ENCODE measurements around the gene SIGLEC15.
"Not testable (repeated sequence)": the region's sequence is repeated elsewhere in the genome, so short reads cannot be mapped to it uniquely, and the experiment has no call there.

The SIGLEC15 gene

GRCh38 chr18:45792506-45793263 lies 32.8 kb upstream of the SIGLEC15 start:
- H3K27ac ChIP-seq (ENCODE audit: low read depth in 2 of 2, low read length in 2 of 2) = no peak overlapping the region
- no peaks in the 10 kb centered on the region for H3K27me3 ChIP-seq (ENCODE audit: control insufficient read depth in 2 of 2, insufficient read depth in 2 of 2, low read length in 2 of 2)
- H3K4me1 ChIP-seq (ENCODE audit: control insufficient read depth in 2 of 2, insufficient read depth in 2 of 2, low read length in 2 of 2) = no peaks in the 10 kb centered on the region
- no peak overlapping the region for H3K9ac ChIP-seq (ENCODE audit: low read depth in 1 of 2, low read length in 2 of 2)
- H3K9me3 ChIP-seq (ENCODE audit: control insufficient read depth in 2 of 2, low read length in 2 of 2) = no peaks in the 10 kb centered on the region
- H3K4me3 ChIP-seq (ENCODE audit: low read length in 2 of 2) = no peak overlapping the region
- H3K36me3 ChIP-seq (ENCODE audit: control insufficient read depth in 2 of 2, insufficient read depth in 2 of 2, low read length in 2 of 2) = no peaks in the 10 kb centered on the region

GRCh38 chr18:45793264-45793965 lies 32.1 kb upstream of the SIGLEC15 start:
- no peaks in the 10 kb centered on the region for H3K27me3 ChIP-seq (ENCODE audit: control insufficient read depth in 2 of 2, insufficient read depth in 2 of 2, low read length in 2 of 2)
- H3K4me1 ChIP-seq (ENCODE audit: control insufficient read depth in 2 of 2, insufficient read depth in 2 of 2, low read length in 2 of 2) = no peaks in the 10 kb centered on the region
- no peak overlapping the region for H3K27ac ChIP-seq (ENCODE audit: low read depth in 2 of 2, low read length in 2 of 2)

GRCh38 chr18:45801416-45802004 lies 24.0 kb upstream of the SIGLEC15 start:
- Histone ChIP-seq H3K27me3 (ENCODE audit: control insufficient read depth in 2 of 2, insufficient read depth in 2 of 2, low read length in 2 of 2) (no peaks in the 10 kb centered on the region), H3K9me3 (ENCODE audit: control insufficient read depth in 2 of 2, low read length in 2 of 2) (no peaks in the 10 kb centered on the region), H3K27ac (ENCODE audit: low read depth in 2 of 2, low read length in 2 of 2) (no peak overlapping the region)

More at GRCh38 chr18:45793264-45793965, 32.1 kb upstream of the SIGLEC15 start:
- no peaks in the 10 kb centered on the region for H3K36me3 ChIP-seq (ENCODE audit: control insufficient read depth in 2 of 2, insufficient read depth in 2 of 2, low read length in 2 of 2)
- H3K9me3 ChIP-seq (ENCODE audit: control insufficient read depth in 2 of 2, low read length in 2 of 2) = no peaks in the 10 kb centered on the region
- no peak overlapping the region for H3K9ac ChIP-seq (ENCODE audit: low read depth in 1 of 2, low read length in 2 of 2)
- H3K4me3 ChIP-seq (ENCODE audit: low read length in 2 of 2) = no peak overlapping the region

GRCh38 chr18:45802814-45803492 lies 22.5 kb upstream of the SIGLEC15 start:
- H3K27me3 ChIP-seq (ENCODE audit: control insufficient read depth in 2 of 2, insufficient read depth in 2 of 2, low read length in 2 of 2) = no peaks in the 10 kb centered on the region
- H3K36me3 ChIP-seq (ENCODE audit: control insufficient read depth in 2 of 2, insufficient read depth in 2 of 2, low read length in 2 of 2) = no peaks in the 10 kb centered on the region
- no peak overlapping the region for H3K9ac ChIP-seq (ENCODE audit: low read depth in 1 of 2, low read length in 2 of 2)
- no peak overlapping the region for H3K4me3 ChIP-seq (ENCODE audit: low read length in 2 of 2)
- H3K4me1 ChIP-seq (ENCODE audit: control insufficient read depth in 2 of 2, insufficient read depth in 2 of 2, low read length in 2 of 2) = no peaks in the 10 kb centered on the region
- H3K27ac ChIP-seq (ENCODE audit: low read depth in 2 of 2, low read length in 2 of 2) = peak overlapping the region in 1 of 2 donors; percentile 45
- no peaks in the 10 kb centered on the region for H3K9me3 ChIP-seq (ENCODE audit: control insufficient read depth in 2 of 2, low read length in 2 of 2)

More at GRCh38 chr18:45801416-45802004, 24.0 kb upstream of the SIGLEC15 start:
- no peaks in the 10 kb centered on the region for H3K36me3 ChIP-seq (ENCODE audit: control insufficient read depth in 2 of 2, insufficient read depth in 2 of 2, low read length in 2 of 2)
- H3K4me1 ChIP-seq (ENCODE audit: control insufficient read depth in 2 of 2, insufficient read depth in 2 of 2, low read length in 2 of 2) = no peaks in the 10 kb centered on the region
- no peak overlapping the region for H3K9ac ChIP-seq (ENCODE audit: low read depth in 1 of 2, low read length in 2 of 2)
- no peak overlapping the region for H3K4me3 ChIP-seq (ENCODE audit: low read length in 2 of 2)

- Histone ChIP-seq H3K27ac (ENCODE audit: low read depth in 2 of 2, low read length in 2 of 2) (no peak overlapping the region), H3K9ac (ENCODE audit: low read depth in 1 of 2, low read length in 2 of 2) (no peak overlapping the region), H3K4me3 (ENCODE audit: low read length in 2 of 2) (no peak overlapping the region), H3K27me3 (ENCODE audit: control insufficient read depth in 2 of 2, insufficient read depth in 2 of 2, low read length in 2 of 2) (no peaks in the 10 kb centered on the region), H3K4me1 (ENCODE audit: control insufficient read depth in 2 of 2, insufficient read depth in 2 of 2, low read length in 2 of 2) (no peaks in the 10 kb centered on the region), H3K36me3 (ENCODE audit: control insufficient read depth in 2 of 2, insufficient read depth in 2 of 2, low read length in 2 of 2) (no peaks in the 10 kb centered on the region), H3K9me3 (ENCODE audit: control insufficient read depth in 2 of 2, low read length in 2 of 2) (no peaks in the 10 kb centered on the region)
Observed at GRCh38 chr18:45805551-45805950, 19.9 kb upstream of the SIGLEC15 start.

- Histone ChIP-seq H3K36me3 (ENCODE audit: control insufficient read depth in 2 of 2, insufficient read depth in 2 of 2, low read length in 2 of 2) (no peaks in the 10 kb centered on the region), H3K9me3 (ENCODE audit: control insufficient read depth in 2 of 2, low read length in 2 of 2) (no peaks in the 10 kb centered on the region), H3K4me1 (ENCODE audit: control insufficient read depth in 2 of 2, insufficient read depth in 2 of 2, low read length in 2 of 2) (no peaks in the 10 kb centered on the region), H3K4me3 (ENCODE audit: low read length in 2 of 2) (no peak overlapping the region), H3K27me3 (ENCODE audit: control insufficient read depth in 2 of 2, insufficient read depth in 2 of 2, low read length in 2 of 2) (no peaks in the 10 kb centered on the region), H3K9ac (ENCODE audit: low read depth in 1 of 2, low read length in 2 of 2) (no peak overlapping the region), H3K27ac (ENCODE audit: low read depth in 2 of 2, low read length in 2 of 2) (no peak overlapping the region)
Observed at GRCh38 chr18:45806226-45806625, 19.2 kb upstream of the SIGLEC15 start.

- not testable (repeated sequence) for H3K36me3 ChIP-seq (ENCODE audit: control insufficient read depth in 2 of 2, insufficient read depth in 2 of 2, low read length in 2 of 2); H3K27me3 ChIP-seq (ENCODE audit: control insufficient read depth in 2 of 2, insufficient read depth in 2 of 2, low read length in 2 of 2); H3K4me3 ChIP-seq (ENCODE audit: low read length in 2 of 2); H3K9me3 ChIP-seq (ENCODE audit: control insufficient read depth in 2 of 2, low read length in 2 of 2); H3K4me1 ChIP-seq (ENCODE audit: control insufficient read depth in 2 of 2, insufficient read depth in 2 of 2, low read length in 2 of 2); H3K27ac ChIP-seq (ENCODE audit: low read depth in 2 of 2, low read length in 2 of 2); H3K9ac ChIP-seq (ENCODE audit: low read depth in 1 of 2, low read length in 2 of 2)
Observed at GRCh38 chr18:45807144-45807543, 18.3 kb upstream of the SIGLEC15 start.

- H3K27ac ChIP-seq (ENCODE audit: low read depth in 2 of 2, low read length in 2 of 2); H3K36me3 ChIP-seq (ENCODE audit: control insufficient read depth in 2 of 2, insufficient read depth in 2 of 2, low read length in 2 of 2); H3K4me3 ChIP-seq (ENCODE audit: low read length in 2 of 2); H3K9ac ChIP-seq (ENCODE audit: low read depth in 1 of 2, low read length in 2 of 2); H3K9me3 ChIP-seq (ENCODE audit: control insufficient read depth in 2 of 2, low read length in 2 of 2); H3K27me3 ChIP-seq (ENCODE audit: control insufficient read depth in 2 of 2, insufficient read depth in 2 of 2, low read length in 2 of 2); H3K4me1 ChIP-seq (ENCODE audit: control insufficient read depth in 2 of 2, insufficient read depth in 2 of 2, low read length in 2 of 2): not testable (repeated sequence)
Observed at GRCh38 chr18:45814733-45815132, 10.7 kb upstream of the SIGLEC15 start.

GRCh38 chr18:45817543-45817942 lies 7.9 kb upstream of the SIGLEC15 start:
- no peaks in the 10 kb centered on the region for H3K4me1 ChIP-seq (ENCODE audit: control insufficient read depth in 2 of 2, insufficient read depth in 2 of 2, low read length in 2 of 2)

GRCh38 chr18:45818765-45819164 lies 6.7 kb upstream of the SIGLEC15 start:
- not testable (repeated sequence) for H3K27me3 ChIP-seq (ENCODE audit: control insufficient read depth in 2 of 2, insufficient read depth in 2 of 2, low read length in 2 of 2); H3K9me3 ChIP-seq (ENCODE audit: control insufficient read depth in 2 of 2, low read length in 2 of 2); H3K4me3 ChIP-seq (ENCODE audit: low read length in 2 of 2); H3K27ac ChIP-seq (ENCODE audit: low read depth in 2 of 2, low read length in 2 of 2); H3K4me1 ChIP-seq (ENCODE audit: control insufficient read depth in 2 of 2, insufficient read depth in 2 of 2, low read length in 2 of 2); H3K36me3 ChIP-seq (ENCODE audit: control insufficient read depth in 2 of 2, insufficient read depth in 2 of 2, low read length in 2 of 2); H3K9ac ChIP-seq (ENCODE audit: low read depth in 1 of 2, low read length in 2 of 2)

More at GRCh38 chr18:45817543-45817942, 7.9 kb upstream of the SIGLEC15 start:
- no peaks in the 10 kb centered on the region for H3K9me3 ChIP-seq (ENCODE audit: control insufficient read depth in 2 of 2, low read length in 2 of 2)
- H3K36me3 ChIP-seq (ENCODE audit: control insufficient read depth in 2 of 2, insufficient read depth in 2 of 2, low read length in 2 of 2) = no peaks in the 10 kb centered on the region
- no peaks in the 10 kb centered on the region for H3K27me3 ChIP-seq (ENCODE audit: control insufficient read depth in 2 of 2, insufficient read depth in 2 of 2, low read length in 2 of 2)
- H3K4me3 ChIP-seq (ENCODE audit: low read length in 2 of 2) = no peak overlapping the region
- no peak overlapping the region for H3K9ac ChIP-seq (ENCODE audit: low read depth in 1 of 2, low read length in 2 of 2)
- H3K27ac ChIP-seq (ENCODE audit: low read depth in 2 of 2, low read length in 2 of 2) = no peak overlapping the region
